WTC11 (cell line): Measurements from ENCODE around the gene VRTN. TPM values are rescaled to one million over a fixed set of nuclear protein-coding genes. Genes with fewer than 3 reads are reported as not detected.

ENCODE experiments used
- ATAC-seq: fragments of 200-7000 bp; cut with Tn5 transposase; 2 replicates; pipeline ENCODE4 v1.10.0; 2021; ENCODE audit warnings: mild to moderate bottlenecking, moderate library complexity
- CTCF ChIA-PET: fragments of 300-600 bp; sonication (Branson Sonifier 250); formaldehyde crosslinking; loops from one replicate; lab custom pipeline; 2021; ENCODE audit warnings: antibody characterized with exemption; lab: Charles Lee
- POLR2A ChIA-PET: fragments of 350-600 bp; sonication (Branson Sonifier 250); formaldehyde crosslinking; loops from one replicate; lab custom pipeline; 2021; ENCODE audit warnings: antibody characterized with exemption; lab: Charles Lee
- DNase-seq: peaks from one replicate; pipeline ENCODE4 v3.0.0; 2021; ENCODE audit warnings: low spot score
- H3K27ac Mint-ChIP-seq: 2 replicates; pipeline ENCODE4 v1.8.0; 2021; ENCODE audit warnings: mixed read lengths
- H3K27me3 Mint-ChIP-seq: 2 replicates; pipeline ENCODE4 v1.8.0; 2021; ENCODE audit warnings: low read depth, mild to moderate bottlenecking, moderate library complexity, mixed read lengths
- H3K36me3 Mint-ChIP-seq: 2 replicates; pipeline ENCODE4 v1.8.0; 2021; ENCODE audit warnings: mixed read lengths
- H3K4me1 Mint-ChIP-seq: 2 replicates; pipeline ENCODE4 v1.8.0; 2022; ENCODE audit warnings: mixed read lengths
- H3K4me3 Mint-ChIP-seq: 2 replicates; pipeline ENCODE4 v1.8.0; 2021; ENCODE audit warnings: mild to moderate bottlenecking, moderate library complexity, mixed read lengths
- H3K9me3 Mint-ChIP-seq: 2 replicates; pipeline ENCODE4 v1.8.0; 2021; ENCODE audit warnings: mixed read lengths
- ATF6 ChIP-seq: sonication (generic); formaldehyde crosslinking; IDR thresholded peaks from 2 replicates; pipeline ENCODE4 v1.8.1; 2023; ENCODE audit warnings: mild to moderate bottlenecking, missing genetic modification reagents
- CREB1 ChIP-seq: sonication (generic); formaldehyde crosslinking; IDR thresholded peaks from 2 replicates; pipeline ENCODE4 v1.8.0; 2023; ENCODE audit warnings: mild to moderate bottlenecking, missing genetic modification reagents
- CTCF ChIP-seq: fragments of 200-600 bp; IDR thresholded peaks from 2 replicates; pipeline ENCODE4 v1.8.0; 2022; ENCODE audit warnings: antibody characterized with exemption
- E2F4 ChIP-seq: sonication (generic); formaldehyde crosslinking; IDR thresholded peaks from 2 replicates; pipeline ENCODE4 v1.8.1; 2022; ENCODE audit warnings: low read depth, mild to moderate bottlenecking, moderate library complexity, missing genetic modification reagents, borderline replicate concordance
- FOXP4 ChIP-seq: sonication (generic); formaldehyde crosslinking; IDR thresholded peaks from 2 replicates; pipeline ENCODE4 v1.8.0; 2022; ENCODE audit warnings: mild to moderate bottlenecking, missing genetic modification reagents
- GTF2I ChIP-seq: fragments of 250-450 bp; sonication (Bioruptor Pico); conservative IDR thresholded peaks from 2 replicates; pipeline ENCODE4 v1.4.0; 2021; ENCODE audit warnings: mild to moderate bottlenecking
- IRF1 ChIP-seq: sonication (generic); formaldehyde crosslinking; IDR thresholded peaks from 2 replicates; pipeline ENCODE4 v1.8.0; 2023; ENCODE audit warnings: missing genetic modification reagents
- IRF2 ChIP-seq: sonication (generic); formaldehyde crosslinking; IDR thresholded peaks from 2 replicates; pipeline ENCODE4 v1.8.0; 2022; ENCODE audit warnings: low read depth, missing genetic modification reagents, borderline replicate concordance
- NFATC4 ChIP-seq: fragments of 250-450 bp; sonication (Bioruptor Pico); IDR thresholded peaks from 2 replicates; pipeline ENCODE4 v1.9.0; 2021; ENCODE audit warnings: mild to moderate bottlenecking
- NFE2L1 ChIP-seq: sonication (generic); formaldehyde crosslinking; IDR thresholded peaks from 2 replicates; pipeline ENCODE4 v1.8.1; 2023; ENCODE audit warnings: missing genetic modification reagents
- OVOL2 ChIP-seq: fragments of 250-450 bp; sonication (Bioruptor Pico); IDR thresholded peaks from 2 replicates; pipeline ENCODE4 v1.9.0; 2021; ENCODE audit warnings: mild to moderate bottlenecking, borderline replicate concordance
- RORB ChIP-seq: fragments of 250-450 bp; sonication (Bioruptor Pico); IDR thresholded peaks from 2 replicates; pipeline ENCODE4 v1.9.0; 2021; ENCODE audit warnings: mild to moderate bottlenecking
- SP1 ChIP-seq: sonication (generic); formaldehyde crosslinking; conservative IDR thresholded peaks from 2 replicates; pipeline ENCODE4 v1.8.1; 2022; ENCODE audit warnings: missing genetic modification reagents
- TEAD1 ChIP-seq: sonication (generic); formaldehyde crosslinking; IDR thresholded peaks from 2 replicates; pipeline ENCODE4 v1.8.0; 2022; ENCODE audit warnings: mild to moderate bottlenecking, missing genetic modification reagents
- ZNF121 ChIP-seq: sonication (generic); formaldehyde crosslinking; IDR thresholded peaks from 2 replicates; pipeline ENCODE4 v1.8.0; 2023; ENCODE audit warnings: missing genetic modification reagents
- ZNF317 ChIP-seq: sonication (generic); formaldehyde crosslinking; IDR thresholded peaks from 2 replicates; pipeline ENCODE4 v1.8.1; 2023; ENCODE audit warnings: low read depth, mild to moderate bottlenecking, moderate library complexity, missing genetic modification reagents, borderline replicate concordance
- ZSCAN18 ChIP-seq: fragments of 250-450 bp; sonication (Bioruptor Pico); IDR thresholded peaks from 2 replicates; pipeline ENCODE4 v2.1.2; 2022; ENCODE audit warnings: mild to moderate bottlenecking, moderate library complexity
- total RNA-seq: library from RNA; stranded (reverse); gene quantifications from 3 replicates; pipeline ENCODE4 v1.2.3, GENCODE V29; 2021

Gene VRTN
- total RNA-seq, 1 experiment from 2014 or later: 106 TPM

GRCh38 chr14:74324931-74325361 is 23.3 kb upstream of the VRTN start:
- Mint-ChIP-seq H3K27ac (peak overlapping the region; percentile 97), H3K36me3 (no peaks in the 10 kb centered on the region), H3K9me3 (no peaks in the 10 kb centered on the region), H3K27me3 (no peaks in the 10 kb centered on the region), H3K4me3 (peak overlapping the region; percentile 51), H3K4me1 (peaks cover 34% of the 10 kb centered on the region)
- ChIA-PET POLR2A (interaction anchor here (0.7 to 3.9 kb wide), 2 partner anchors 23 to 140 kb away, joined by 3 to 59 read pairs; partner anchors contain the start of gene VRTN), CTCF (interaction anchor here (1.4 to 4.0 kb wide), 8 partner anchors 8 to 168 kb away, joined by 3 to 32 read pairs (median 8); partner anchors contain the start of genes ISCA2, NPC2 and VRTN)
- ATAC-seq (peak; percentile 4; the same call in 1 of the 2 replicates), DNase-seq (peak; percentile 24)
- TF ChIP-seq CTCF (peak; percentile 60), RORB (CRISPR knock-in tag) (no peak), NFE2L1 (CRISPR knock-in tag) (no peak)

- Mint-ChIP-seq H3K4me3 (peak overlapping the region; percentile 51; the same call in 1 of the 2 replicates), H3K36me3 (no peaks in the 10 kb centered on the region), H3K27me3 (no peaks in the 10 kb centered on the region), H3K27ac (peak overlapping the region; percentile 97), H3K9me3 (no peaks in the 10 kb centered on the region), H3K4me1 (peaks cover 36% of the 10 kb centered on the region)
- no peak for ATAC-seq
- peak; percentile 99 for TF ChIP-seq ZNF121 (CRISPR knock-in tag)
- no peak for TF ChIP-seq TEAD1 (CRISPR knock-in tag)
- peak; percentile 80; the same call in 1 of the 2 replicates for TF ChIP-seq GTF2I (CRISPR knock-in tag)
- ChIA-PET CTCF (interaction anchor here (1.2 to 4.0 kb wide), 7 partner anchors 17 to 168 kb away, joined by 3 to 32 read pairs (median 8); partner anchors contain the start of genes ISCA2, NPC2 and VRTN), POLR2A (interaction anchor here (0.6 to 3.9 kb wide), 3 partner anchors 23 to 112 kb away, joined by 4 to 59 read pairs (median 4); partner anchors contain the start of gene VRTN)
- no peak for DNase-seq
These were observed 22.8 kb upstream of the VRTN start for GRCh38 chr14:74325446-74325845.

- DNase-seq: peak; percentile 89
- Mint-ChIP-seq H3K27me3 (no peaks in the 10 kb centered on the region), H3K27ac (peak overlapping the region; percentile 97), H3K36me3 (no peaks in the 10 kb centered on the region), H3K9me3 (no peaks in the 10 kb centered on the region), H3K4me1 (peaks cover 37% of the 10 kb centered on the region), H3K4me3 (peak overlapping the region; percentile 50)
- ATAC-seq: peak; percentile 90
- POLR2A ChIA-PET: interaction anchor here (0.7 to 3.9 kb wide), 10 partner anchors 12 to 167 kb away, joined by 3 to 59 read pairs (median 6); partner anchors contain the start of genes ABCD4, ISCA2, NPC2 and VRTN
- CTCF ChIA-PET: interaction anchor here (0.6 to 4.0 kb wide), 15 partner anchors 18 to 176 kb away, joined by 3 to 32 read pairs (median 6); partner anchors contain the start of genes ABCD4, ISCA2, NPC2 and VRTN
- TF ChIP-seq SP1 (CRISPR knock-in tag): no peak; the same call in 1 of the 2 replicates
- TF ChIP-seq E2F4 (CRISPR knock-in tag): no peak
- peak; percentile 92; the same call in 1 of the 2 replicates for TF ChIP-seq FOXP4 (CRISPR knock-in tag)
- TF ChIP-seq NFE2L1 (CRISPR knock-in tag): peak; percentile 99
- TF ChIP-seq CREB1 (CRISPR knock-in tag): no peak
- no peak for TF ChIP-seq ZSCAN18 (CRISPR knock-in tag)
- no peak for TF ChIP-seq ATF6 (CRISPR knock-in tag)
- no peak for TF ChIP-seq CTCF
- no peak for TF ChIP-seq NFATC4 (CRISPR knock-in tag)
- no peak for TF ChIP-seq ZNF317 (CRISPR knock-in tag)
- no peak for TF ChIP-seq IRF2
- TF ChIP-seq IRF1 (CRISPR knock-in tag): 0 out of 2 replicates have a peak, but pooled peaks have one; percentile 25
- no peak for TF ChIP-seq OVOL2 (CRISPR knock-in tag)
These were observed 21.7 kb upstream of the VRTN start for GRCh38 chr14:74326369-74327152.
